GM18526 (cell line): Measurements from ENCODE around the gene DAPK1.

Source experiments
- POLR2A ChIP-seq: IDR thresholded peaks from 3 replicates; pipeline ENCODE4 v1.6.1; 2011; ENCODE audit not compliant: insufficient read length; ENCODE audit errors: extremely low read depth

The DAPK1 gene

DNA sequence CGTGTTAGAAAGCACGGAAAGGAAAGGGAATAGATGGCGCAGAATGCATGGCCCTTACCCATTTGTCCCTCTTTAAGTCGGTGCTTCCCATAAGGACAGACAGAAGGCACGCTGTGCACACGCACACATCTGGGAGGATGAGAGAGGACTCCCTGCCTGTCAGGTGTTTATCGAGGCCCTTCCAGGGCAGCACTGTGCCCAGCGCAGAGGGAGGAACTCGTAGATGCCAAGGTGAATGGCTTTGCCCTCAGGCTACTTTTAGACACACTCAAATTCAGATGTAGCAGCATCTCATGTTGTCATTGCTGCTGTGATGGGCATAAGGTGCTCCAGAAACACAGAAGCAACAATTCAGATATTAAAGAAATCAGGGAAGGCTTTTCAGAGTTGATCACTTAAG, 158.1 kb downstream of the DAPK1 start:
- no peak for TF ChIP-seq POLR2A

DNA sequence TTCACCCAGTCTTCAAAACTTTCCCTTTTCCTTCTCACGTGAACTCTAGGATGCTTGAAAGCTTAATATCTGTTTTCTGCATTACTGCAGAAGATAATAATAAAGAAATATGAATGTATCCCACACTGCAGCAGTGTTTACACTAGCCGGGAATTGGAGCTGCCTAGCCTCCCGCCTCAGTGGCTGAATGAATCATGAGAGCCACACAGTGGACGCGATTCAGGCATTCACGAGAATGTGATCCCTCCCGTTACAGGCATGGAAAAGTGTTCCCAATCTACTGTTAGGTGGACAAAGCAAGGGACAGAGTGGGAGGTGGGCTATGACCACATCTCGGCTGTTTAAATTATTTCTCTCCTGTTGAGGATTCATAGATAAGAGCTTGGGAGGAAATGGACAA, 158.8 kb downstream of the DAPK1 start:
- TF ChIP-seq POLR2A, result no peak

- TF ChIP-seq POLR2A, result no peak
Observed at GRCh38 chr9:87657190-87657589, 159.5 kb downstream of the DAPK1 start.

- TF ChIP-seq POLR2A, result no peak
Observed at GRCh38 chr9:87657893-87658292, 160.2 kb downstream of the DAPK1 start.

- TF ChIP-seq POLR2A, result no peak
Observed at GRCh38 chr9:87658511-87658910, 160.8 kb downstream of the DAPK1 start.

DNA sequence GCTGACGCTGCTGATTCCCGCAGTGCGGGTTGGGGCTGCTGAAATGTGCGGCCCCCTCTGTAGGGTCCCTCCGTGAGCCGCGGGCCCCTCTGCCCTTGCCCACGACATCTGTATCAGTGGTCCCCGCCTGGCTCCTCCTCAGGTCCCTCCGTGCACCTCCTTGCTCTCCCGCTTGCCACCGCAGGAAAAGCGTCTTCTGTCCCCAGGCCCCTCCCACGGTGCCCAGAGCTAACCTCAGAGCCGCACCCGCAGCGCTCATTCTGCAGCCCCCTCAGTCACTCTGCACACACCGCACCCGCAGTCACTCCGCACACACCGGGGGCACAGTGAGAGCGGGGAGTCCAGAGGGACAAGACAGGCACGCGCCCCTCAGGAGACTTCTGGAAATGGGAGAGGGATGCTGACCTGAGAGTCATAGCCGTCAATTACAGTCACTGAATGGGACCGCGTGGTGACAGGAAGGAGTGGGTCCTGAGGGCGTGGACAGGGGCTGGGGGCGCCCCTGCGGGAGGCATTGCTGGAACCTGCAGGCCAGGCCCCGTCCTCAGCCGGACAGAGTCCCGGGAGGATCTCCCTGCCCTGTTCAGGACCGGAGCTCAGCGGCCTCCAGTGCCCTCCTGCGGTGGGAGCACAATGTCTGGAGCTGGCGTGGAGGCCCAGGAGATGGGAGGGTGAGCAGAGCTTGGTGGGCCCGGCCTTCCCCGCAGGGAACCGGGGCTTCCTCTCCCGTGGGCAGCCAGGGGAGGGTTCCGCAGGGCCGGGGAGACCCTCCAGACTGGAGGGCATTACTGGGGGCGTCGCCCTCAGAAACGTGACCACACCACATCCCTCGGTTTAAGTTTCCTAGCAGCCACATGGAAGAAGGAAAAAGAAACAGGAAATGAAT, 162.1 kb downstream of the DAPK1 start:
- TF ChIP-seq POLR2A, result no peak

DNA sequence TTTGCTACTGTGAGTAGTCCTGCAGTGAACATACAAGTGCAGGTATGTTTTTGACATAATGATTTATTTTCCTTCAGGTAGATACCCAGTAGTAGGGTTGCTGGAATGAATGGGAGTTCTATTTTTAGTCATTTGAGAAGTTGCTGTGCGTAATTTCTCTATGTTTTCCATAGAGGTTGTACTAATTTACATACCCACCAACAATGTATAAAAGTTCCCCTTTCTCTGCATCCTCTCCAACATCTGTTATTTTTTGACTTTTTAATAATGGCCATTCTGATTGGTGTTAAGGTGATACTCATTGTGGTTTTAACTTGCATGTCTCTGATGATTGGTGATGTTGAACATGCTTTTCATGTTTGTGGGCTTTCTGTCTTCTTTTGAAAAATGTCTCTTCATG, 163.6 kb downstream of the DAPK1 start:
- no peak for TF ChIP-seq POLR2A

- no peak for TF ChIP-seq POLR2A
Observed at GRCh38 chr9:87662808-87663528, 165.3 kb downstream of the DAPK1 start.

- no peak for TF ChIP-seq POLR2A
Observed at GRCh38 chr9:87663556-87663955, 165.9 kb downstream of the DAPK1 start.

GRCh38 chr9:87664153-87665060, 166.7 kb downstream of the DAPK1 start:
- no peak for TF ChIP-seq POLR2A

- no peak for TF ChIP-seq POLR2A
Observed at GRCh38 chr9:87665505-87665904, 167.8 kb downstream of the DAPK1 start.

DNA sequence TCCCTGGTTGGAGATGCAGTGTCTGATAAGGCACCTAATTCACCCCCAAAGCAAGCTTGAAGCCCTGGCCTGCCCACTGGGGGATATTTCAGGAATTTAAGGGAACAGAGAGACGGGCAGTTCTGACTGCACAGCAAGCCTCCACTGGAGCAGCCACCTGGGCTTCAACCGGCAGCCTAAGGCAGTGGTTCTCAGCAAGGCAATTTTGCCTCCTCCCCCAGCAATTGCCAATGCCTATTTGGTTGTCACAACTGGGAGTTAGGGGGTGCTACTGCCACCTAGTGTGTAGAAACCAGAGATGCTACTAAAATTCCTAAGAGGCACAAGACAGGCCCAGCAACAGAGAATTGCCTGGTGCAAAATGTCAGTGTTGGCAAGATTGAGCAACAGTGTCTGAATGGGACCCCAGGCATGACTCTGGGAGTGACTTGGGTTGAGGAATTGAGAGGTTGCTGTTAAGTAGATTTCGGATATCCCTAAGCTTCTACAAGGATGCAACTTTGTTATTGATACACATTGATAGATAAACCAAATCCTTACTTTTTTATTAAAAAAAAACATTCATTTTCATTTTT, 169.6 kb downstream of the DAPK1 start:
- TF ChIP-seq POLR2A, result no peak

GRCh38 chr9:87668222-87668621, 170.6 kb downstream of the DAPK1 start:
- TF ChIP-seq POLR2A, result no peak

- TF ChIP-seq POLR2A, result no peak
Observed at GRCh38 chr9:87668722-87669121, 171.1 kb downstream of the DAPK1 start.
